GM10266 (cell line): Measurements from ENCODE around the gene ATF7IP.

Experiments used
- DNase-seq: peaks from one replicate; pipeline ENCODE4 v3.0.0; 2012; ENCODE audit errors: extremely low spot score
- TF ChIP-seq, protein P1 (sequence below): IDR thresholded peaks from 2 replicates; pipeline ENCODE4 v1.5.1; 2012; ENCODE audit warnings: mild to moderate bottlenecking, low read depth; ENCODE audit not compliant: control insufficient read depth, insufficient read depth; ENCODE audit errors: missing control alignments

Gene ATF7IP

DNA sequence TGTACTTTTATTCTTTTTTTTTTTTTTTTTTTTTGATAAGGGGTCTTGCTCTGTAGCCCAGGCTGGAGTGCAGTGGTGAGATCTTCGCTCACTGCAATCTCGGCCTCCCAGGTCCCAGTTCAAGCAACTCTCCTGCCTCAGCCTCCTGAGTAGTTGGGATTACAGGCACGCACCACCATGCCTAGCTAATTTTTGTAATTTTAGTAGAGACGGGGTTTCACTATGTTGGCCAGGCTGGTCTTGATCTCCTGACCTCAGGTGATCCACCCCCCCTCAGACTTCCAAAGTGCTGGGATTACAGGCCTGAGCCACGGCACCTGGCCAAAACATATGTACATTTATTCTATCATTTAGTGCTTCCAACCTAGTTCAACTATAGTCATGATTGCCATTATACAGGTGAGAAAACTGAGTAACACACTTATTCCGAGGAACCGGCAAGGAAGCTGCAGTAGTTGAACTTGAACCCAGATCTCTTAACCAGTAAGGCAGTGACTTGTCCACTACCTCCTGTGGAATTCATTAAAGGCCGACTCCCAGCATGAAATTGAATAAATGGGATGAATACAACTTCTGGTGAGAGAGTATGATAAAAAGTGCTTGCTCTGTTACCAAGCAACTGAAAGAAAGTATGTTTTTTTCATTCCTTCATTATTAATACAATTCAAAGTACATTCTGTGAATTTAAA lies 755 bp upstream of the ATF7IP start:
- TF ChIP-seq, protein P1, sequence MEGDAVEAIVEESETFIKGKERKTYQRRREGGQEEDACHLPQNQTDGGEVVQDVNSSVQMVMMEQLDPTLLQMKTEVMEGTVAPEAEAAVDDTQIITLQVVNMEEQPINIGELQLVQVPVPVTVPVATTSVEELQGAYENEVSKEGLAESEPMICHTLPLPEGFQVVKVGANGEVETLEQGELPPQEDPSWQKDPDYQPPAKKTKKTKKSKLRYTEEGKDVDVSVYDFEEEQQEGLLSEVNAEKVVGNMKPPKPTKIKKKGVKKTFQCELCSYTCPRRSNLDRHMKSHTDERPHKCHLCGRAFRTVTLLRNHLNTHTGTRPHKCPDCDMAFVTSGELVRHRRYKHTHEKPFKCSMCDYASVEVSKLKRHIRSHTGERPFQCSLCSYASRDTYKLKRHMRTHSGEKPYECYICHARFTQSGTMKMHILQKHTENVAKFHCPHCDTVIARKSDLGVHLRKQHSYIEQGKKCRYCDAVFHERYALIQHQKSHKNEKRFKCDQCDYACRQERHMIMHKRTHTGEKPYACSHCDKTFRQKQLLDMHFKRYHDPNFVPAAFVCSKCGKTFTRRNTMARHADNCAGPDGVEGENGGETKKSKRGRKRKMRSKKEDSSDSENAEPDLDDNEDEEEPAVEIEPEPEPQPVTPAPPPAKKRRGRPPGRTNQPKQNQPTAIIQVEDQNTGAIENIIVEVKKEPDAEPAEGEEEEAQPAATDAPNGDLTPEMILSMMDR = no peak
- no peak for DNase-seq

DNA sequence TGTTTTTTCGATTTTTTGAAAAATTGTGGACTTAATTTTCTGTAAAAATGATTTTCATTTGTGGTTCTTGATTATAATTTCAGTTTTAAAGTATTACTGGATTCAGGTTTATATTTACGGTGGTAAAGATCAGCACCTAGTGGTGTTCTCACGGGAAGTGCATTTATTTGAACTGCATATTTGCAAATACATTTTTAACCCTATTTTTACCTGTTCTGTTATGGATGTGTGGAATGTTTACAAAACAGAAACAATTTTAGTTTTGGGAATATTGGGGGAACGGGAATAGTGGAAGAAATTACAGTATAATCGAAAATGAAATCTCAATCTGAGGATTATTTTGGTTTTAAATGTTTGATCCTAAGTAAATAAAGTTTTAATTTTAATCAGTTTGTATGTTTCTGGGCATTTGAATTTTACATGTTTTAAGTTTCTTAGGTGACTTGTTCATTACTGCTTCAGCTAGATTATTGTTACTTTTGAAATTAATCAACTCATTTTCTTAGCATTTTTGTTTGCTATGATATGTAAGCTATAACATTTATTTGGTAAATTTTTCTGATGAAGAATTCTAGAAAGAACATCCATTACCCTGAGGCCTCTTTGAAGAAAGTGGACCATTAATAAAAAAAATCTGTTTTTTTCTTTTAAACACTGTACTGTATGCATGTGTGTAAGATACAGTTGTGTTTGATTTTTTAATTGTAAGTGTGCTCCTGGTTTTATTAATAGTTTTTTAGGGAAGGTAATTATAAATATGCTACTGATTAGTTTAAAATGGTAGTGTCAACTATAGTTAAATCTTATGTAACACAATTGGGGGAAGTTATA lies 942 bp downstream of the ATF7IP start:
- DNase-seq = no peak
- TF ChIP-seq, protein P1 = peak; percentile 47

DNA sequence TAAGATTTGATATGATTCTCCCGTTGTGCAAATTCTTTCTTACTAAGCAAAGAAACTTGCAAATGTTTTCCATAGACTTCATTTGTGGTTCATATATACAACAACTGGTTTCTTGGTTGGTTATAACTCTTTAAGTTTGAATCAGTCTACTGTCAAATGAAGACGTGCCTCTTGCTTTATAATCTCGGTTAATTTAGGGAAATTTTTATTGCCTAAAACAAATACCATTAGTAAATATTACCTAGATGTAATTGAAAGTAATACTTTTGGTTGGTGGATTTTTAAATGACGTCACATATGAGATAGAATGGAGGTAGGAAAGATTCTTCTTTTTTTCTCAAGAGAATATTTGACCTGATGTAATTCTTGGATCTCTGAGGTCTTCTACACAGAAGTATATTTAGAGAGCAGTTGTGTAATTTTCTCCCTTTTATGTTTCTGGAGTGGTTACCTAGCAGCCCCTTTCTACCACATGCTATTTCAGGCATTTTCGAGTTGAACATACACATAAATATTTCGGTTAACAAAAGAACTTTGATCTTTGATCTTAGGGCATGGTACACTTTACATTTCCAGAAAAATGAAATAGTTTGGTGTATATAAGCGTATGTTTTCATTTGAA lies 1.7 kb downstream of the ATF7IP start:
- peak; percentile 63 for DNase-seq
- TF ChIP-seq, protein P1 = no peak

DNA sequence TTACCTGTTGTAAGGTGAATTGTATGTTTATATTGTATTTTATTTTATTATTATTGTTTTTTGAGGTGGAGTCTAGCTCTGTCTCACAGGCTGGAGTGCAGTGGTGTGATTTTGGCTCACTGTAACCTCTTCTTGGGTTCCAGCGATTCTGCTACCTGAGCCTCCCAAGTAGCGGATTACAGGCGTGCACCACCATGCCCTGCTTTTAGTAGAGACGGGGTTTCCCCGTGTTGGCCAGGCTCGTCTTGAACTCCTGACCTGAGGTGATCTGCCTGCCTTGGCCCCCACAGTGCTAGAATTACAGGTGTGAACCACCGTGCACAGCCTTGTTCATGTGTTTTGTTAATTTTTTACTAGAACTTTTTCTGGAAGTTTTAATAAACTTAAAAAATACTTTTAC lies 3.8 kb downstream of the ATF7IP start:
- DNase-seq = no peak
- TF ChIP-seq, protein P1 = no peak

DNA sequence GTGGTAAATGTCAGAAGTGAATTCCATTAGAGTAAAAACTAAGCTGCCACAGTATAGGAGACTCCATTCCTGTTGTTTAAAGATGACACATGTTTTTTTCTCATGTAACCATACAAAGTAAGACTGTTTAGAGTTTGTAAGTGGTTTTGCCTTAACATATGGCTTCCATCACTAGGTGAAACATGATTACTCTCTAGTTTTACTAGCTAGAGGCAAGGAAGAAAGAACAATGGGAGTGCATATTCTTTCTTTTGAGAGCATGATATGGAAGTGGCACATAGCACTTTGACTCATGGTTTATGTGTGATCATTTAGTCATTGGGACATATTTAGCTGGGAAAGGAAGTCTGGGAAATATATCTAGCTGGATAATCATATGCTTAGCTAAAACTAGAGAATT lies 7.7 kb downstream of the ATF7IP start:
- DNase-seq = no peak
- TF ChIP-seq, protein P1 = no peak

DNA sequence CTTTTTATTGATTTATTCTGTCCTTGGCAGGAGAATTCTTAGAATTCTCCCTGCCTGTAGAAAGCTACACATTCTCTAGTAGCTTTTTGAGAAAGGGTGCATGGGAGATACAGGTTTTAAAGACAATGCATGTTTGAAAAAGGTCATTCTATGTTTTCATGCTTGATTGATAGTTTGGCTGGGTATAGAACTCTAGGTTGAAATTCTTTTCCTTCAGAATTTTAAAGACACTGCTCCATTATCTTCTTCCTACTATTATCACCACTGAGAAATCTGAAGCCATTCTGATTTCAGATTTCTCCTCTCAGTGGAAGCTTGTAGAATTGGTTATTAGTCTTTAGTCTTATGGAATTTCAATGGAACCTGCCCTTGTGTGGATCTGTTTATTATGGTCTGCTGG lies 14.0 kb downstream of the ATF7IP start:
- TF ChIP-seq, protein P1 = no peak
- no peak for DNase-seq
